NOMO-1 treated with DMSO at 0.1 percent for 48 hours (cell line): ENCODE measurements around the gene ASPRV1.
A peak's percentile ranks its signal among the peaks of the same experiment; 100 is the strongest.

Source experiments
- DNase-seq: peaks from one replicate; lab custom pipeline; 2025; ENCODE audit not compliant: unreplicated experiment; lab: John Stamatoyannopoulos, UW

Gene ASPRV1

DNA sequence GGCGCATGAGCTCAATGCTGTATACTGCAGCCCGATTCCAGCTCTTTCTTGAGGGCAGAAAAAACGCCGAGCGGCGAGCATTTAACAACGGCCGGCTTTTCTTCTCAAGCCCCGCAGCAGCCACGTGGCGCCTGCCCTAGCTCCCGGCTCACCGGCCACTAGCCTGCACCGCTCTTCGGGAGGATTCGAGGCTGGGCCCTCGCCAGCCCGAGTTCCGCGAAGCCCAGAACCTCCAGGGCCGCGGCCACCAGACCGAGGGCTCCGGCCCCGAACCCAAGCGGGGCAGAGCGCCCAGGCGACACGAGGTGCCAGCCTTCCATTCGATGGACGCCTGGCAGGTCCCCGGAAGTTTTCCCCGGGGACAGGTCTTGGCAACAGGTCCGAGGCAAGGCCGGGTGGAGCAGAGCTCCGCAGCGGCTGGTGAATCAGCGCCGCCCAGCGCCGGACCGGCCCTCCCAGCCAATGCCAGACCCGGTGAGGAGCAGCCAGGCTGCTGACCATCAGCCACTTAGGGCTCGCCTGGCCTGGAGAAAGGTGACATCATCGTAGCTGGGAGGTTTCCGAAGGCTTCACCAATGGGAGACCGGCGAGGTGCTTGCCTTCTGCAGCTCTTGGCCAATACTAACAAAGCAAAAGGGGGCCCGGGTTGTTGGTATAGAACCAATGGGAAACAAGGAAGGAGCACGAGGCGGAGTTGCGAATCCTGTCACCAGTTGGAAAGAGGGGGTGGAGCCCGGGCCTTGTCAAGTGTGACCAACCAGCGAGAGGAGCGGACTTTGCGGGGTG lies 47.1 kb downstream of the ASPRV1 start:
- DNase-seq: peak; percentile 100

DNA sequence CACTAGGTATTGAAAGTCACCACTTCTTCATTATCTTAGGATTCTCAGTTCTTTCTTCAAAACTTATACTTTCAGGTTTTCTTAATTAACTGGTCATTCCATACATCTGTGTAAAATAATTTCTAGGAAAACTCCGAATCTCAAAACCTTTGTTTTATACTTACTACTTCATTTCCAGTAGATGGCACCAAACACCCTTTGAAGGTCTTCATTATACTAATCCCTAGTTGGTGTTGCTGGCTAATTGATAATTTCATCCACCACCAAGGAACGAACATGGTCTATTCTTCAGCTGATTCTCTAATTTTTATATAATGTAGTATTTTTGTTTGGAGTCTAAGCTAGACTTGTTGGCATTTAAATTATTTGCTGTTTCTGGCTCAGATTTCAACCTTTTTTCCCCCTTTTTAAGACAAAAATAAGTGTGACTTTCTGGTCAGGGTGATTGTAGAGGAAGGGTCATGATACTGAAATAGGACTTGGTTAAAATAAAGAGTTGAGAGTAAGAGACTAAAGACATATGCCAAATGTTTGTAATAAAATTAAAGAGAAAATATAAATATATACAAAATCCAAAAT lies 49.4 kb downstream of the ASPRV1 start:
- peak; percentile 70 for DNase-seq
